Right atrium auricular region (tissue), 2 donors: ENCODE results near the gene AHCY. TPM values are rescaled to one million over a fixed set of nuclear protein-coding genes. Genes with fewer than 3 reads are reported as not detected.

Source experiments
- DNase-seq: peaks from one replicate; pipeline ENCODE4 v3.0.0-alpha.2; 2019; ENCODE audit warnings: low spot score
- H3K27ac ChIP-seq, 2 donors: fragments of 200-600 bp; sonication (generic); 1 replicate in 1 of 2; 2 replicates in 1 of 2; pipeline ENCODE4 v1.5.1; 2016 to 2019
- H3K27me3 ChIP-seq, 2 donors: fragments of 200-600 bp; sonication (generic); one replicate each; pipeline versions ENCODE4 v1.5.1 to v1.6.0; 2017 to 2019
- H3K36me3 ChIP-seq: fragments of 200-600 bp; sonication (generic); one replicate; pipeline ENCODE4 v1.5.1; 2016
- H3K4me1 ChIP-seq, 2 donors: fragments of 200-600 bp; sonication (generic); one replicate each; pipeline versions ENCODE4 v1.5.1 to v1.6.0; 2017 to 2019
- H3K4me3 ChIP-seq, 2 donors: fragments of 200-600 bp; sonication (generic); 1 replicate in 1 of 2; 2 replicates in 1 of 2; pipeline ENCODE4 v1.5.1; 2017 to 2019; ENCODE audit warnings: mild to moderate bottlenecking in 1 of 2, moderate library complexity in 1 of 2
- H3K9me3 ChIP-seq, 2 donors: fragments of 200-600 bp; sonication (generic); one replicate each; pipeline ENCODE4 v1.5.1; 2019
- CTCF ChIP-seq, 2 donors: fragments of 200-600 bp; sonication (generic); IDR thresholded peaks; one replicate each; pipeline ENCODE4 v1.5.1; 2019; ENCODE audit warnings: antibody characterized with exemption in 2 of 2
- total RNA-seq, 2 donors: library from RNA; depleted of rRNA; stranded (reverse); fragments of >200 nt; gene quantifications; one replicate each; pipeline ENCODE4 v1.1.0, GENCODE V29; 2016

The AHCY gene
- total RNA-seq, 2 donors from 2014 or later = 51.9 to 59.7 TPM

- H3K4me3 ChIP-seq = no peak within 1 kb of the TSS
- no peaks in the 10 kb centered on the region for H3K27me3 ChIP-seq
- no peak within 1 kb of the TSS for H3K27ac ChIP-seq
- TF ChIP-seq CTCF (IDR thresholded peaks at IDR 0.05) = no peak
- no peak for DNase-seq
- H3K9me3 ChIP-seq = peaks cover 0 to 19% of the 10 kb centered on the region in 2 donors
- no peaks in the 10 kb centered on the region for H3K36me3 ChIP-seq
- no peaks in the 10 kb centered on the region for H3K4me1 ChIP-seq
Measured at GRCh38 chr20:34240693-34241615, 62.2 kb downstream of the AHCY start, which contains the start of gene ASIP. Gene ASIP (plus strand): TSS chr20:34241423. CDS start chr20:34260375, 18,952 bp downstream.

- Histone ChIP-seq H3K9me3 (peaks cover 0 to 19% of the 10 kb centered on the region in 2 donors), H3K4me1 (no peaks in the 10 kb centered on the region)
- no peak for TF ChIP-seq CTCF (IDR thresholded peaks at IDR 0.05)
Measured at GRCh38 chr20:34240121-34240520, 63.0 kb downstream of the AHCY start.

GRCh38 chr20:34237942-34238341, 65.2 kb downstream of the AHCY start:
- no peaks in the 10 kb centered on the region for H3K27me3 ChIP-seq
- H3K9me3 ChIP-seq = peaks cover 0 to 19% of the 10 kb centered on the region in 2 donors
- DNase-seq = no peak
- no peak overlapping the region for H3K27ac ChIP-seq
- H3K4me1 ChIP-seq = no peaks in the 10 kb centered on the region
- no peak overlapping the region for H3K4me3 ChIP-seq
- H3K36me3 ChIP-seq = no peaks in the 10 kb centered on the region
- no peak for TF ChIP-seq CTCF (IDR thresholded peaks at IDR 0.05)

More at GRCh38 chr20:34240121-34240520, 63.0 kb downstream of the AHCY start:
- no peak for DNase-seq
- Histone ChIP-seq H3K36me3 (no peaks in the 10 kb centered on the region), H3K27ac (no peak overlapping the region), H3K4me3 (no peak overlapping the region), H3K27me3 (no peaks in the 10 kb centered on the region)

- Histone ChIP-seq H3K27me3 (no peaks in the 10 kb centered on the region), H3K4me1 (no peaks in the 10 kb centered on the region), H3K27ac (no peak overlapping the region), H3K36me3 (no peaks in the 10 kb centered on the region), H3K4me3 (no peak overlapping the region), H3K9me3 (peaks cover 0 to 19% of the 10 kb centered on the region in 2 donors)
- DNase-seq = no peak
- TF ChIP-seq CTCF (IDR thresholded peaks at IDR 0.05) = no peak
Measured at GRCh38 chr20:34235875-34236274, 67.3 kb downstream of the AHCY start.

- Histone ChIP-seq H3K27ac (no peak overlapping the region), H3K9me3 (peaks cover 0 to 19% of the 10 kb centered on the region in 2 donors), H3K36me3 (no peaks in the 10 kb centered on the region), H3K4me3 (no peak overlapping the region), H3K27me3 (no peaks in the 10 kb centered on the region), H3K4me1 (no peaks in the 10 kb centered on the region)
- DNase-seq = no peak
- no peak for TF ChIP-seq CTCF (IDR thresholded peaks at IDR 0.05)
Measured at GRCh38 chr20:34233687-34234086, 69.5 kb downstream of the AHCY start.
